ENCODE results near the gene FOSB.

FOSB gene

GRCh38 chr19:45478454-45479238 lies 10.8 kb downstream of the FOSB start:
- in situ Hi-C loops (cut with HindIII; ENCODE audit: low sequenced_read_pairs): no loop called here

GRCh38 chr19:45483033-45483432 lies 15.2 kb downstream of the FOSB start:
- in situ Hi-C loops (cut with HindIII; ENCODE audit: low sequenced_read_pairs): no loop called here

- in situ Hi-C loops (cut with HindIII; ENCODE audit: low sequenced_read_pairs): no loop called here
These were observed 16.6 kb downstream of the FOSB start for GRCh38 chr19:45484273-45484945.

GRCh38 chr19:45485305-45486077 lies 17.7 kb downstream of the FOSB start:
- in situ Hi-C loops (cut with HindIII; ENCODE audit: low sequenced_read_pairs): no loop called here

- in situ Hi-C loops (cut with HindIII; ENCODE audit: low sequenced_read_pairs): no loop called here
These were observed 20.9 kb downstream of the FOSB start for GRCh38 chr19:45488708-45489107.

GRCh38 chr19:45489216-45489855 lies 21.5 kb downstream of the FOSB start:
- in situ Hi-C loops (cut with HindIII; ENCODE audit: low sequenced_read_pairs): no loop called here

- in situ Hi-C loops (cut with HindIII; ENCODE audit: low sequenced_read_pairs): no loop called here
These were observed 24.4 kb downstream of the FOSB start for GRCh38 chr19:45492137-45492626.

- in situ Hi-C loops (cut with HindIII; ENCODE audit: low sequenced_read_pairs): no loop called here
These were observed 25.1 kb downstream of the FOSB start for GRCh38 chr19:45492627-45493470.

- in situ Hi-C loops (cut with HindIII; ENCODE audit: low sequenced_read_pairs): no loop called here
These were observed 26.6 kb downstream of the FOSB start for GRCh38 chr19:45494261-45494916.

GRCh38 chr19:45495178-45495577 lies 27.4 kb downstream of the FOSB start:
- in situ Hi-C loops (cut with HindIII; ENCODE audit: low sequenced_read_pairs): no loop called here

- in situ Hi-C loops (cut with HindIII; ENCODE audit: low sequenced_read_pairs): no loop called here
These were observed 28.7 kb downstream of the FOSB start for GRCh38 chr19:45496349-45496953.

- in situ Hi-C loops (cut with HindIII; ENCODE audit: low sequenced_read_pairs): no loop called here
These were observed 30.0 kb downstream of the FOSB start for GRCh38 chr19:45497791-45498190.

GRCh38 chr19:45498411-45499195 lies 30.8 kb downstream of the FOSB start, which contains the start of gene PPM1N:
Gene PPM1N (plus strand): TSS chr19:45498443. CDS start chr19:45498473, 30 bp downstream.
- in situ Hi-C loops (cut with HindIII; ENCODE audit: low sequenced_read_pairs): no loop called here

GRCh38 chr19:45499196-45500180 lies 31.7 kb downstream of the FOSB start:
- in situ Hi-C loops (cut with HindIII; ENCODE audit: low sequenced_read_pairs): no loop called here

- in situ Hi-C loops (cut with HindIII; ENCODE audit: low sequenced_read_pairs): no loop called here
These were observed 33.3 kb downstream of the FOSB start for GRCh38 chr19:45500918-45501729.

- in situ Hi-C loops (cut with HindIII; ENCODE audit: low sequenced_read_pairs): no loop called here
These were observed 33.9 kb downstream of the FOSB start for GRCh38 chr19:45501730-45502014.
